OCI-LY1 (cell line): ENCODE results near the gene CASQ1.

ENCODE experiments used
- EZH2 ChIP-seq: fragments of 200-600 bp; sonication (generic), shearing (Covaris generic); IDR thresholded peaks from 2 replicates; pipeline ENCODE4 v1.8.0; 2017; ENCODE audit warnings: borderline replicate concordance, mixed run types, mild to moderate bottlenecking, antibody characterized with exemption, low read length, moderate library complexity, mixed read lengths
- TF ChIP-seq, protein P1 (sequence below): fragments of 200-600 bp; sonication (generic), shearing (Covaris generic); IDR thresholded peaks from 2 replicates; pipeline ENCODE4 v1.5.1; 2017; ENCODE audit warnings: mild to moderate bottlenecking, antibody characterized with exemption, low read length, moderate library complexity, mixed read lengths

DNA sequence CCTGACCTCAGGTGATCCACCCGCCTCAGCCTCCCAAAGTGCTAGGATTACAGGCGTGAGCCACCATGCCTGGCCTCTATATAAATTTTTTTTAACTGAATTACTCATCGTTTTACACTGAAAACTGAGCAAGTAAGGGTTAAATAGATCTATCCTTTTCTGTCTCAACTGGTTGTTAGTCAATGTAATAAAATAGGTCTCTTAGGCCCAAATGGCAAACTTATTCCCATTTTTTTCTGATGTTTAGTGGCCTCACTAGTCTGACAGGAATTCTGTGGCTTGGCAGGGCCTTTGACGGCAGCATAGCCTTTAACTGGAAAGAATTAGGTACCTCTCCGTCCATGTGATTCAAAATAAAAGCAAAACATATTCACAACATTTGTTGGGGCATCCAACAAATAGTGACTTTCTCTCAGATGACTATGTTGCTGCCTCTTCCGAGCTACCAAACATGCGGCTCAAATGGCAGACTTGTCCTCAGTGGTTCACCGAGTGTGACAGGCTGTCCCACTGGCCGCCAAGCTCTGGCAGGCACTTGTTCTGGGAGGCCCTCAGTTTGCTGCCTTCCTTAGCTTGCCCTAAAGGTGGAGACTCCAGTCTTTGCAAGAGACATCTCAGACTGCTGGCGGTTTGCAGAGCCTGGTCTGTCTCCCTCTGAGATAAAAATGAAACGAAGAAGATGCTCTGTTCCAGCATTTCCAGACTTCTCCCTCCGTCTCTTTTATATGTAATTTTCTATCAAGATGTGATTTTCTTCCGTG is 21.6 kb upstream of the CASQ1 start:
- TF ChIP-seq, protein P1, sequence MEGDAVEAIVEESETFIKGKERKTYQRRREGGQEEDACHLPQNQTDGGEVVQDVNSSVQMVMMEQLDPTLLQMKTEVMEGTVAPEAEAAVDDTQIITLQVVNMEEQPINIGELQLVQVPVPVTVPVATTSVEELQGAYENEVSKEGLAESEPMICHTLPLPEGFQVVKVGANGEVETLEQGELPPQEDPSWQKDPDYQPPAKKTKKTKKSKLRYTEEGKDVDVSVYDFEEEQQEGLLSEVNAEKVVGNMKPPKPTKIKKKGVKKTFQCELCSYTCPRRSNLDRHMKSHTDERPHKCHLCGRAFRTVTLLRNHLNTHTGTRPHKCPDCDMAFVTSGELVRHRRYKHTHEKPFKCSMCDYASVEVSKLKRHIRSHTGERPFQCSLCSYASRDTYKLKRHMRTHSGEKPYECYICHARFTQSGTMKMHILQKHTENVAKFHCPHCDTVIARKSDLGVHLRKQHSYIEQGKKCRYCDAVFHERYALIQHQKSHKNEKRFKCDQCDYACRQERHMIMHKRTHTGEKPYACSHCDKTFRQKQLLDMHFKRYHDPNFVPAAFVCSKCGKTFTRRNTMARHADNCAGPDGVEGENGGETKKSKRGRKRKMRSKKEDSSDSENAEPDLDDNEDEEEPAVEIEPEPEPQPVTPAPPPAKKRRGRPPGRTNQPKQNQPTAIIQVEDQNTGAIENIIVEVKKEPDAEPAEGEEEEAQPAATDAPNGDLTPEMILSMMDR: no peak
- TF ChIP-seq EZH2: no peak
